GM10248 (cell line): ENCODE data around the gene GIPC2.

ENCODE experiments used
- CTCF ChIA-PET: fragments of 300-600 bp; sonication (Branson Sonifier 250); formaldehyde crosslinking; extraction: SDS; loops from one replicate; lab custom pipeline; 2021; ENCODE audit warnings: antibody characterized with exemption; lab: Yijun Ruan, JAX
- POLR2A ChIA-PET: fragments of 350-650 bp; sonication (Branson Sonifier 250); formaldehyde crosslinking; extraction: SDS; loops from one replicate; lab custom pipeline; 2020; ENCODE audit warnings: antibody characterized with exemption; lab: Yijun Ruan, JAX
- DNase-seq: peaks from one replicate; pipeline ENCODE4 v3.0.0; 2012; ENCODE audit errors: extremely low spot score
- CTCF ChIP-seq: IDR thresholded peaks from 2 replicates; pipeline ENCODE4 v1.5.1; 2012; ENCODE audit warnings: mild to moderate bottlenecking, low read depth; ENCODE audit errors: extremely low read depth, missing control alignments, control extremely low read depth

GIPC2 gene

GRCh38 chr1:78044796-78045562 is 787 bp upstream of the GIPC2 start:
- no peak for DNase-seq
- ChIA-PET CTCF (no interaction called here), POLR2A (no interaction called here)
- TF ChIP-seq CTCF: no peak

- ChIA-PET CTCF (no interaction called here), POLR2A (no interaction called here)
- no peak for TF ChIP-seq CTCF
- no peak for DNase-seq
Measured at GRCh38 chr1:78045563-78045925, 222 bp upstream of the GIPC2 start.

GRCh38 chr1:78047106-78047505 is 1.3 kb downstream of the GIPC2 start:
- CTCF ChIA-PET: interaction anchor here (0.7 to 1.8 kb wide), 4 partner anchors 9 to 37 kb away, joined by 3 to 7 read pairs (median 4); no protein-coding TSS in a partner anchor
- TF ChIP-seq CTCF: no peak
- no peak for DNase-seq
- POLR2A ChIA-PET: no interaction called here

- CTCF ChIA-PET: interaction anchor here (0.9 to 1.8 kb wide), 3 partner anchors 8 to 14 kb away, joined by 3 to 7 read pairs (median 6); no protein-coding TSS in a partner anchor
- POLR2A ChIA-PET: no interaction called here
- TF ChIP-seq CTCF: no peak
- DNase-seq: no peak
Measured at GRCh38 chr1:78047631-78048030, 1.9 kb downstream of the GIPC2 start.

DNA sequence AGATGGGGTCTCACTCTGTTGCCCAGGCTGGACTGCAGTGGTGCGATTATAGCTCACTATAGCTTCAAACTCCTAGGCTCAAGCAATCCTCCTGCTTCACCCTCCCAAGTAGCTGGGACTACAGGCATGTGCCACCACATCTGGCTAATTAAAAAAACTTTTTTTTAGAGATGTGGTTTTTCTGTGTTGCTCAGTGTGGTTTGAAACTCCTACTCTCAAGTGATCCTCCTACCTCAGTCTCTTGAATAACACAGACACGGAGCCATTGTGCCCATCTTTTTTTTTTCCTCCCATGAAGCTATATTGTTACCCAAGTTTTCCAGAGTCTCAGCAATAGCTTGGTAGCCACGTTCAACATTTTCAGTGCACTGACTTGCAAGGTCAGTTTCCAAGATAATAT is 2.7 kb downstream of the GIPC2 start:
- TF ChIP-seq CTCF: no peak
- ChIA-PET POLR2A (interaction anchor here (0.6 kb wide), 1 partner anchor 78 kb away, joined by 3 read pairs; no protein-coding TSS in a partner anchor), CTCF (interaction anchor here (1.6 to 3.1 kb wide), 4 partner anchors 8 to 18 kb away, joined by 4 to 11 read pairs (median 6); no protein-coding TSS in a partner anchor)
- DNase-seq: no peak

DNA sequence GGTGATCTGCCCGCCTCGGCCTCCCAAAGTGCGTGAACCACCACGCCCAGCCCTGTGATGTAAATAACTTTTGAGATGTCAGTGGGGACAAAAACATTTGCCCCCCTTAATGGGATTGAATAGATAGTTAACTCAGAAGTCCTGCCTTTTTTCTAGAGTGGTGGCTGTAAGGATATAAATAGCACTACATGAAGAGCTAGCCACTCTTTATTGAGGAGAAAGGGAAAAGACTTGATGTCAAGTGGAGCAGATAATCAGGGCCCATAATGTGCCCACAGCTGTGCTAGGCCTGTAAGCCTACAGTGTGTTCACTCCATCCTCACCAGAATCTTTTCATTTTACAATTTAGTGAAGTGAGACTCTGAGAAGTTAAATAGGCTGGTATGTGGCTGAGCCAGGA is 3.6 kb downstream of the GIPC2 start:
- no peak for DNase-seq
- no peak for TF ChIP-seq CTCF
- ChIA-PET CTCF (interaction anchor here (1.7 to 3.1 kb wide), 2 partner anchors 9 to 19 kb away, joined by 4 to 11 read pairs; no protein-coding TSS in a partner anchor), POLR2A (no interaction called here)
